Stimulated activated CD4-positive, alpha-beta T cell treated with anti-CD3 and anti-CD28 coated beads, Interleukin-4, amount 100 ng/mL, for 1 hour (primary cell): ENCODE data around the gene TUBGCP6.

ENCODE experiments used
- DNase-seq: peaks from one replicate; pipeline ENCODE4 v3.0.0-alpha.2; 2020

Gene TUBGCP6

DNA sequence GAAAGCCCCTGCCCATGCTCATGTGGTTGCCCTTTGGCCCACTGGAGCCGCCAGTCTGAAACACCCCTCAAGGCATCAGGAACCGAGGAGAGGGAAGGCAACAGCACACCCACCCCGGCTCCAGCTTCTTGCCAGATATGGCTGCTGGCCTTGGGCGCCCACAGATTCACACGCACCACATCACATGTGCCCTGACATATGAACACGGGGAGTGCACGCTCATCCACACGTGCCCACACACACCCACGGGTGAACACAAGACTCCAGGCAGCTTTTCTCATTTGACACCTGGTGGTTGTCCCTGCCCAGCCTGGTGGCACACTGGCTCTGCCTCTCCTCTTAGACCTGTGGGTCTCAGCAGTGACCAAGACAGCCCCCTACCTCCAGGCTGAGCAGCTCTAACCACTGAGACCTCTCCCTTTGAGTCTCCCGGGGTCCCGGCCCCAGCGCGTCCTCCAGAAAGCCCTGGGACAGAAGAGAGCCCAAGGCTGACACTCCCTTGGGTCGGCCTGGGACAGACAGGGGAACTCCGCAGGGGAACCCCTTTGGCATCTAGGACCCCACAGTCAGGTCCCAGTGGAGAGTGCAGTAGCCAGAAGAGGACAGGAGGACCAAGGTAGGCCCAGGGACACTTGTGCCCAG is 19.4 kb upstream of the TUBGCP6 start:
- no peak for DNase-seq

DNA sequence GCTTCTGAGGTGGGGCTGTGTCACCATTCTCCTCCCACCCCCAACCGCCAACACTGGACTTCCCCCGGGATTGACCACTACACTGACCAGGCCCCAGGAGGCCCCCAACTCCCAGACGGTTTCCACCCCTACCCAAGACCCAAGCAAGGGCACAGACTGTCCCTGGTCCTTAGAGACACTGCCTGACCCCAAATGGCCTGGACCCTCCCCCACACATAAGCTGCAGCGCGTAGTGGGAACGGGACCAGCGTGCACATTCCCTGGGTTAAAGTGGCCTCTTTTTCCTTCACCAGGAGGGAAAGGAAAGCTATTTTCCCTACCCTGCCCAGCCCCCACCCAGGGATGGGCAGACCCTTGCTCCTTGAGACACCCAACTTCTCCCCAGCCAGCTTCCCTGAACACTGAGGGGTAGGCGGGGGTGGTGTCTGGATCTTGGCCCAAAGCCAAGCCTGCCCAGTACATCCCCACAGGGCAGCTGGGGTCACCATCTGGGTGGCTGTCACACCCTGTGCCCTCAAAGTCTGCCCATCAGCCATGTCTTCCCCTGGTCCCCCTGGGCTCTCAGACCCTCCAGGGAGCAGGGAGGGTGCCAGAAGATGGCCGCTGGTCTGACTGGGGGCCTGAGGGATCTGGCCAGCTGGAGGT is 18.3 kb upstream of the TUBGCP6 start:
- DNase-seq = no peak

DNA sequence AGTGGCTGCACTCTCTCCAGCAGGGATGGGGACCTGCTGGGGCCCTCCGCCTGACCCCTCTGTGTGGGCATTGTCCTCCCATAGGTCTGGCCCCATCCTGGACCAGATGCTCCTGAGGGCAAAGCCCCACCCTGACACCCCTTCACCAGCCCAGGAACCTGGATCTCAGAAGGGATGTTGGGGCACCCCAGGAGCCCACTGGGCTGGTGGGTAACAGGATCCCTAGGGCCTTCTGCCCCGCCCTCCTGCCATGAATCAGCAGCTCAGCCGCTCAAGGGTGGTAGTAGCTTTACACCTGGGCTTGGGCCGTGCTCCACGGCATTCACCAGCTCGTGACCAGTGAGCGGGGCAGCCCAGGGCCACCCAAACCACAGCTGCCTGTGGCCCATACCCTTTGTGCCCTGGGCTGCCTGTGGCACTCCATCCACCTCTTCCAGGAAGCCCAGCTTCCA is 17.7 kb upstream of the TUBGCP6 start:
- no peak for DNase-seq

DNA sequence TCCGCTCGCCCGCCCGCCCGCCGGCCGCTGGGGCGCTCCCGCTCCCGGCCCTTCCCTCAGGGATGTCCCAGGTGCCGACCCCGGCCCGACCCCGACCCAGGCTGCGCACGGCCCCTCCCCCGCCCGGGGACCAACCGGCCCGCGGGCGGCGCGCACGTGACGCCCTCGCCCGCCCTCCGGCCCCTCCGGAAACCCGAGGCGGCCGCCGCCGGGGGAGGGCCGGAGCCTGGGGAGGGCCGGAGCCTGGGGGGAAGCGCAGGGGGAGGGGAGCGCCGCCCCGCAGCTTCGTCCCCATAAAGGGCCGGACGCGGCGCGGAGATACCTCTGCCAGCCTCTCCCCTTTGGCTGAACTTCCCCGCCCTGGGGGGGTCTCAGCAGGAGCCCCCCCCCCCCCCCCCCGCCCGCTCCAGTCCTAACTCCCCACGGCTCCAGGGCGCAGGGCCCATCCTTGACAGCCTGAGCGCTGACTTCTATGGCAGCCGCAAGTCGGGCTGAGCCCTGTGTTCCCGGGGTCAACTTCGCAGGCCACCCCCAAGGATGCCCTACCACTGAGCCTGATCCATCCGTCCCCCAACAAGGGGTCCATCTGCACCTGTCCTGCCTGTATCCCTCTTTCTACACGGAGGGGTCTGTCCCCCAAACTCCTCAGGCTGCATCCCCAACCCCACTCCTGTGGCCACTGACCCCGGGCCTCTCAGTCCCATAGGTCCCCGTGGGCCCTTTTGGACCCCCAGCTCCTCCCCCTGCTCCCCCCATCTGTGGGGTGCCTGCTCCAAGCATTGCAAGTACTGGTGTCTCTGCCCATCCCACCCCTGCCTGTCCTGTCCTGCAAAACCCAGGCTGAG is 17.0 kb upstream of the TUBGCP6 start, which contains the start of gene MAPK12:
MAPK12 (minus strand) TSS at position 69 of the 845 bp plus-strand sequence. CDS start 174 bp downstream, outside the sequence.
- no peak for DNase-seq

DNA sequence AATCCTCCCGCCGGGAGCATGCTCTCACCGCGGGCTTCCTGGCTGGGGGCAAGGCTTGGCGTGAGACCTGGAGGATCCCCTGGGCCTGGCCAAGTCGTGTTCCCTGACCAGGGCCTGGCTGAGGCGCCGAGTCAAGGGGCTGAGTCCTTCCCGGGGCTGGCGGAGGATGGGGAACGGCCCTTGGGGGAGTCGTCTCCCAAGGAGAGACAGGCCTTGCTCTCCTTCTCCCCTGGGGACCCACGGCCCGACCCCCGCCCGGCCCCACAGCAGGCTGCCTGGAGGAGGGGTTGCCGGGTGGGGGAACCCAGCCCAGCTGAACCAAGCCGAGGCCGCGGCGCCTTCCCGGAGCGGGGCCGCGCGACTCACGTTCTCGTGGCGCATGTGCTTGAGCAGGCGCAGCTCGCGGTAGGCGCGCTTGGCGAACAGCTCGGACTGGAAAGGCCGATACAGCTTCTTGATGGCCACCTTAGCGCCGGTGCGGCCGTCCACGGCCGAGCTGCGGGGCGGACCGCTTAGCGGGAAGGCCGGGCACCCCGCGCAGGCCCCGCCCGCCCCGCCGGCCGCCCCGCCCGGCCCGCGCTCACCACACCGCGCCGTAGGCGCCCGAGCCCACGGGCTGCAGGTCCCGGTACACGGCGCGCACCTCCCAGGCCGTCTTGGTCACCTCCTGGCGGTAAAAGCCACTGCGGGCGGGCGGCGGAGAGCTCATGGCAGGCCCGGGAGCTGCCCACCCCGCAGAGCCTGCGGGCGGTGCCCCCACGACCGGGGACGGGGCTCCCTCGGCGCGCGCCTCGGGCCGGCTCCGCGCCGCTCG is 16.2 kb upstream of the TUBGCP6 start:
- peak; percentile 40 for DNase-seq

DNA sequence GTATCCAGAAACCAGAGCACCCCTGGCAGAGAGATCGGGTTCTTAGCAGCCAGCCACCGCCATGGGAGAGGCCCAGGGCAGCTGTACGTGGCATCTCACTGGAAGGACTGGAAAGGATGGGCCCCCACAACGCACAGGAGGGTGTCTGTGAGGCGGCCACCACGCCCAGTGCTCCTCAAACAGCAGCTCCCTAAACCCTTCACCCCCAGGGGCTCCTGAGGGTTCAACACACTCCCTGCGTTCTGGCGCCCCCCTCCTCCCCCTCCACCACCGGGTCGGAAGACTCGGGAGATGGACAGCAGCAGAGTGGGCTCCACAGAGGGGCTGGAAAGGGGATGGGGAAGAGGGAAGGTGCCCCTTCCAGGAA is 15.6 kb upstream of the TUBGCP6 start:
- DNase-seq = no peak

DNA sequence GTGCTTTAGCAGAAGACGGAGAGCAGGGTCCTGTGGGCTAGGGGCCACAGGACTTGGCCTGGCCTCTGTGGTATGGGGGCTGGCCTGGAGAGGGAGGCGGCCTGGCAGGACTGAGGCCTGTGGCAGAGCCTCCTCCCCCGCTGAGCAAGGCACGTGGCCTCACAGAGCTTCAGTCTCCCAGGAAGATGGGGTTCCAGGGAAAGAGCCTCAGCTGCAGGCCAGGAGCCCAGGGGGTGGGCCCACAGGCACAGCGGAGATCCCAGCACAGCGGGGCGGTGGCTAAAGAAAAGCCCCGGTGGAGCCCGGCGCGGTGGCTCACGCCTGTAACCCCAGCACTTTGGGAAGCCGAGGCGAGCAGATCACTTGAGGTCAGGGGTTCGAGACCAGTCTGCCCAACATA is 14.5 kb upstream of the TUBGCP6 start:
- DNase-seq = no peak

DNA sequence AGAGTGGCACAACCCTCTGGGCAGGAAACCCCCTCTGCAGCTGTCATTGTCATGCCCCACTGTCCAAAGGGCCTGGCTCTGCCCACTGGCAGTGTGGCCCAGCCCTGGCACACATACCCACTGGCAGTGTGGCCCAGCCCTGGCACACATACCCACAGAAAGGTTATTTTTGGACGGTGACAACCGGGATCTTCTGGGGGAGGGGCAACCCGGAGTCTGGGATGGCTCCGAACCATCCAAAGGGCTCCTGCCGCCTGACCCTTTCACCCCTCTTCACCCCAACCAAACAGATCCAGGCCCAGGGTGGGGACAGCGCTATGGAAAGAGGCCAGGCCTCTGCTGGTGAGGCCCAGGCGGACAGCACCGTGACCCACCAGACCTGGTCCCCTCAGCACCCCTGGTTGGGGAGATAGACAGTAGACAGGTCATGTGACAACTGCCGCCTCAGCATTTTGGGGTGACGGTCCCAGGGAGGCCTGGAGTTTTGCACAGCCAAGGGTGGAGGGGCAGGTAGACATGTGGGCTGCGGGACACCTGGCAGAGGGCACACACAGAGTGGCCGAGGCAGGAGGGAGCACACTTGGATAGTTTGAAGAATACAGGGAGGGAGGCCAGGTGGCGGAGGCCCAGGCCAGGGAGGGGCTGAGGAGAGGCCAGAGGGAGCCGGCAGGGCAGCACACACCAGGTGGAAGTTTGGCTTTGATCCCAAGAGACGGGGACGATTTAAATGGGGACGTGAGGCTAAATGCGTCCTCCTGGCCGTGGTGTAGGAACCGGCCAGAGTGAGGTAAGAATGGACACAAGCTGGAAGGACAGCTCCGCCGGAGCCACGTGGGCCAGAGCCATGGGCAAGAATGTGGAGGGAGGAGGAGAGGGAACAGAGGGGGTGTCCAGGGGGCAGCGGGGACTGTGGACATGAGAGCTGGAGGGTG is 13.8 kb upstream of the TUBGCP6 start:
- no peak for DNase-seq

DNA sequence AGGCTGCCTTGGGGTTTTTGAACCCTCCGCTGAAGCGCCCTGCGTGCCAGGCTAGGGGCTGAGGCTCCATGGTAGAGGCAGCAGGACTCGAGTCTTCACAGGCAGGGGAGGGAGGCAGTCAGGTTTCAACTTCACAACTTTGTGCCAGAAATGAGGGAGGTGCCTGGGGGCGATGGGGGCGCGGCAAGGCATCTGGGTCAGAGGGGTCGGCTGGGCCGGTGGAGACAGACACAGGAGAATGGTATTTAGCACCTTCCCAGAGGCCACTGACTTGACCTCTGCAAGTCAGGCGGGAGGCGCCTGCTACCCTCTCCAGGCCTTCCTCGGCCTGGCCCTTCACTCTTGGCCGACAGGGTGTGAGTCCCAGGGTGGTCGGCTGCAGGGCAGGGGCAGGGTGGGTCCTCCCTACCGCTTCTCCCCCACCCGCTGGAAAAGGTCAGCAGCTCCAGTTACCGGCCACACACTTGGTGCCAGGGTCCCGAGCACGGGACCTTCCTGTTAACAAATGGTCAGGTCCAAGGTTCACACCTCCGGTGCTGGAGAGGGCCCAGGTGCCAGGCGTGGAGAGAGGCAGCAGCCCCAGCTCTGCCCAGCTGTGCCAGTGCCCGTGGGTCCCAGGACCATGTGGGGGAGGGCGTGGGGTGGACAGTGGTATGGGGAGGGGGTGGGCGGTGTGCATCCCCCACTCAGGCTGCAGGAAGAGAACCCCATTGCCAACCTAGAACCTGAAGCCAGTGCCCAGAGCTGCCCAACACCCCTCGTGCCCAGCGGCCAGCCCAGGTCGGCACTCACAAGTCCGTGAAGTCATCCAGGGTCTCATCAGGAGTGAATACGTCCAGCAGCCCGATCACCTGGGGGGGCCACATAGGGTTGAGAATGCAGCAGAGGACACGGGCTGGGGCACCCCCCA is 12.9 kb upstream of the TUBGCP6 start:
- no peak for DNase-seq

DNA sequence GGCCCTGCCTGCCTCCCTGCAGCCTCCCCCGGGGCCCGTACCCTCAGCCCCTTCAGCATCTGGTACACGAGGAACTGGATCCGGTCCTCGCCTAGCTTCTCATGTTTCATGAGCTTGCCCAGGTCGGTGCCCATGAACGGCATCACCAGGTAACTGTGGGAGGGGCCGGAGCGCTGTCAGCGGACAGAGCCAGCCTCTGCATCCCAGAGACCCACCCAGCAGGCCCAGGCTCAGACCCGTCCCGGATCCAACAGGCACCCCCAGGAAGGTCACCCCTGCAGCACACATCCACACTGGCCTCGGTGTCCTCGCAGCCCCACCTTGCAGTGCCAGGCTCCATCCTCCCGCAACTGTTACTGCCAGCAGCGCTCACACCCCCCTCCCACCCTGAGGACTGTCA is 12.2 kb upstream of the TUBGCP6 start:
- no peak for DNase-seq

DNA sequence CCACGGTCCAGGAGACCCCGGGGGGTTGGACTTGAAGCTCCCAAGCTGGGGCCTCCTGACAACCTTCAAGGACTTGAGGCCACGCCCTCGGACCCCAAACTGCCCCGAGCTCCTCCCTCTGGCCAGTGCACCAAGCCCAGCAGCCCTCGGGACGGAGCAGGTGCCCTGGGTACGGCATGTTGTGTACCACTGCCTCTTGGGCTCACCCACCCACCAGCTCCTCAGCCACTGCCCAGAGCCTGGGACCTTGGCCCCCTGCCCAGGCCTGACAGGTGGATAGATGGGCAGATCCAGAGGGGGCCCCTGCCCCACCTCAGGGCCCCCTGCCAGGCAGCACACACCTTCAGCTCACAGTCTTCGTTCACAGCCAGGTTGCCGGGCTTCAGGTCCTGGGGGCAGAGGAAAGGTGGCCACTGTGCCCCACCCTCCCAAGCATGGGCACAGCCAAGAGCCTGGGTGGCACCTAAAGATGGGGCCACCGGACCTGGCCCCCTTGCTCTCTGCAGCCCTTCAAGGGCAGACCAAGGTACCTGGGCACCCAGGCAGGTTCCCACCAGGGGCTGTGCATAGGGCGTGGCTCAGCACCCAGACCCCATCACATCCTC is 11.5 kb upstream of the TUBGCP6 start:
- no peak for DNase-seq

DNA sequence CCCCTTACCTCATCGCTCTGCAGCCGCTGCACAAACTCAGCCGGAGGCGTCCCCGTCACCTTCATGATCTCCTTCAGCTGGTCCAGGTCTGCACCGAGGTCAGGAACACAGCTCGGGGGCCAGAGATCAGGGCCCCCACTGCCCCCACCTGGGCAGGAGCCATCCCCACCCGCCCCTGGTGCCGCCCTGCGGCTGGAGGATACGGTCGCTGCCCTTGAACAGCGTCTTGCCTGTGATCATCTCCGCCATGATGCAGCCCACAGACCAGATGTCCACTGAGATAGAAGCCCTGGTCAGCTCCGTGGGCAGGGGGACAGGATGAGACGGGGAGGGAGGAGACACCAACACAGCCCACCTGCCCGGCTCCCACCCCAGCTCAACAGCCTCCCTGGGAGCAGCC is 10.8 kb upstream of the TUBGCP6 start:
- no peak for DNase-seq

DNA sequence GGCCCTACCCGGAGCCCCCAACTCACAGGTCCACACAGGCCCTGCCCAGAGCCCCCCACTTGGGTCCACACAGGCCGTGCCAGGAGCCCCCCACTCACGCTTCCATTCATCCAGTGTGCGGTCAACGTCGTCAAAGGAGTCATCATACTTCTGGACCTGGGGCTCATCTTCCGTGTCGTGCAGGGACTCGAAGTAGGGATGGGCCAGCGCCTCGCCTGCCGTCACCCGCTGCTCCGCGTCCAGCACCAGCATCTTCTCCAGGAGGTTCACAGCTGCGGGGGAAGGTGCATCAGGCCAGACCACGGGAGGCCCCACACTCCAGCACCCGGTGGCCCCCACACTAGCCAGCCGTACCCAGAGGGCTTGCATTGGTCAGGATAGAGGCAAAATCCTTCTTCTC is 10.3 kb upstream of the TUBGCP6 start:
- no peak for DNase-seq

DNA sequence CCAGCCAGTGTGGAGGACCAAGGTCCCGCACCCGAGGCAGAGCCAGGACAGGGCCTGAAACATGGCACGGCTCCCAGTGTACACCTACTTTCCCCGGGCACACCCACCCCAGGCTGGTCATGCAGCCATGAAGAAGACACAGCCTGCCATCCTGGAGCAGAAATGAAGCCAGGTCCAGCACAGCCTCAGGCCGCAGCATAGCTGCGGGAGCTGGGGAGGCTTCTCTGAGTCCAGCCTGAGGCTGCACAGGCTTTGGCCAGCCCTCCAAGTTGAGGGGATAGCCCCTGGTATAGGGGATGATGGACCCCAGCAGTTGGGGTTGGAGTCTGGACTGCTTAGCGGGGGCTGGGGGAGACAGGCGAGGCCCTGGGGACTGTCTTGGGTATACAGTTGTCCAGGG is 9.1 kb upstream of the TUBGCP6 start:
- DNase-seq = no peak

DNA sequence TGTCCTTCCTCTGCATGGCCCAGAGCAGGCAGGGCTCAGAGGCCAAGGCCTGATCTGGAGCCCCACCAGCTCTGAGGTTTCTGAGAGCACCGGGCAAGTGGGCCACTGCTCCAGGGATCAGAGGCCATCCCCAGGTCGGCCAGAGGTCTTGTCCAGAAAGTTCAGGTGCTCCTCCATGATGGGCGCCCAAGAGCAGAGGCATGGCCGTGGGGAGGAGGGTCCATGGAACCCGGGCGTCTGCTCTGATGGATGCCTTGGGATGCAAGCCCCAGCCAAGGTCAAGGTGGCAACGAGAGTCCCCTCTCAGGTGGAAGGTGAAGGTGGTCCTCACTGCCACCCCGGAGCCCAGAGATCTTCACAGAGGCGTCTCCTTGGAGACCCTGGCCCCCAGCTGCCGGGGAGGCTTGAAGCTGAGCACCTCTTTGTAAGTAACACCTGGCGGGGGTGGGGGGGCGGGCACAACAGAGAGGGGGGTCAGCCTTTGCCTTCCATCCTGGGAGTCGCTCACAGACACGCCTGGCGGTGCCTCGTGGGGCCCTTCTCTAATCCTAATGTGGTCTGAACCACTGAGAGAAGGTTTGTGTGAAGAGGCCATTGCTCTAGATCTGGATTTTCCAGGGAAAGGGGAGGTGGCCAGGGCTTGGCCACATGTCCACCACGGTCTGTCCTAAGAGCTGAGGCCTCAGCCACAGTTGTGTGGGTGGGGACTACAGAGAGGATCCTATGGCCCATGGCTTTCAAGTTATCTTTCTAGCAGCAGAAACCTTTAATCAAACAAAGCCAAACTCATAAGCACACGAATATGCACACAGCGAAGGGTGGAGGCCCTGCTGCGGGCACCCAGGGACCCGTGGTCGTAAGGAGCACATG is 8.5 kb upstream of the TUBGCP6 start:
- no peak for DNase-seq

DNA sequence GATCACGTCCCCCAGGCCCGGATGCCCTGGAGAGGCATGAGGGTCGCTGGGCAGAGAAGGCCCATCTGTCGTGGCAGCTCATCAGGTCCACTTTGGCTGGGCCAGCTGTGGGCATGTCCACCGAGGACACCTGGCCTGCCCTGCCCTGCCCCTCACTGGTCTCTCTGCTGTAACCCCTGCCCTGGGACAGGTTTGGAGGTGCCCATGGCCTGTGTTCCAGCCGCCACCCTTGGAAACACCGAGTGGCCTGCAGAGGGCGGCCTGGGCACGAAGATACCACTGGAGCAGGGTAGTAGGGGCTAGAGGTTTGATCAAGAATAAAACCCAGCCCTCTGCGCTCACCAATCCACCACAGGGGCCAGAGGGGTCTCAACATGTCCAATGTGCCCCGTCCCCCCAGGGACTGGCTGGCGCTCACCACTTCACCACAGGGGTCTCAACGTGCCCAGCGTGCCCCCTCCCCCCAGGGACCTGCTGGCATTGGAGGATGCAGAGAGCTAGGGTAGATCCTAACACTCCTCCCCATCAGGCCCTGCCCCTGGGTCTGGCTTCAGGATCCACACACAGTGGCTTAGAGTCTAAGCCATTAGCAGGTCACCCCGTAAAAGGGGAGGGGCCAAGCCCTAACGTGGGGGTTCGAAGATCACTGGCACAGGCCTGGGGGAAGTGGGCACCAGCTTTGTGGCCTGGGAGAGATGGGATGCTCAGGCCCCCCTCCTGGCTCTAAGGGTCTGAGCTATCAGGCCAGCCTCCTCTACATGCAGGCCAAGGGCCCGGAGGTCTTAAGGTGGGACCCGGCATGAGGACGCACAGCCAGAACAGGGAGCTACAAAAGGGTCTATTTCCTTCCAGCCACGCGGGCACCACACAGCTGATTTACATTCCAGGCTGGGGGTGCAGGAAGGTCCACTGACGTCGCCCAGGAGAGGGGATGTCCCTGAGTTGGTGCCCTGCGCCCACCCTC is 7.5 kb upstream of the TUBGCP6 start:
- DNase-seq = peak; percentile 74

DNA sequence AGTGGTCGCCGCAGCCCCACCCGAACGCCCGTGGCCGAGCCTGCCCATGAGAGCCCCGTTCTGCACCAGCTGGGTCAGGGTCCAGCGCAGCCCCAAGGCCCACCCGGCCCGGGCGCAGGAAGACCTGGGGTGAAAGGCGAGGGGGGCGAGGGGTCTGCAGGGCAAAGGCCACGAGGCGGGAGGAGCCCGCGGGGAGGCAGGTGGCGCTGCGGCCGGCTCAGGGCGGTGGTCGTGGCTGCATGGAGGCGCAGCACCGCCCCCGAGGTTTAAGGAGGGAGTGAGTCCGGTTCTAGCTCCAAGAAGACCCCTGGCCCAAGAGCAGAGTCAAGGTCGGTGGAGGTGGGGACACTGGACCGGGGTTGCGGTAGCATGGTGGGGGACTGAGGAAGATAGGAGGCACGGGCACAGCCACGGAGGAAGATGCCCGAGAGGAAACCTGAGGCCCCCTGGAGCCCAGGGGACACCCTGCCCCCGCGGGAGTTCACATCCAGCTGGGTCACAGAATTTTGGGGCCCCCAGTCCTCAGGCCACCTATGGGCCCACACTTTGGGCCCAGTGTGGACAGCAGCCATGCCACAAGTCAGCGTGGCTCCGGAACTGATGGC is 6.8 kb upstream of the TUBGCP6 start:
- DNase-seq = no peak
